Measurements from ENCODE around the gene KLHDC4. TPM values are rescaled to one million over a fixed set of nuclear protein-coding genes. Genes with fewer than 3 reads are reported as not detected.

Gene KLHDC4
- total and polyA plus RNA-seq, 2 experiments from 2014 or later = 23.0 to 41.1 TPM

GRCh38 chr16:87744750-87745514 is 20.9 kb downstream of the KLHDC4 start (continued):
- no peak for TF ChIP-seq ZNF462 (CRISPR knock-in tag; IDR thresholded peaks at IDR 0.05)

GRCh38 chr16:87742781-87743490 is 22.9 kb downstream of the KLHDC4 start:
- no peak overlapping the region for H3K4me3 ChIP-seq
- no peaks in the 10 kb centered on the region for H3K4me1 ChIP-seq (ENCODE audit: insufficient read depth)
- no peak for ATAC-seq
- peaks cover 32% of the 10 kb centered on the region for H4K20me1 ChIP-seq (replicated peaks; ENCODE audit: insufficient read depth)
- H3K4me2 ChIP-seq = no peak overlapping the region
- no peaks in the 10 kb centered on the region for H3K9me2 ChIP-seq (ENCODE audit: insufficient read depth)
- DNase-seq (ENCODE audit: low spot score) = no peak
- Mint-ChIP-seq H3K27ac (no peak overlapping the region), H3K27me3 (ENCODE audit: insufficient read depth, low read depth, poor library complexity) (no peaks in the 10 kb centered on the region), H3K4me3 (no peak overlapping the region), H3K9me3 (0 out of 3 replicates have a peak, but pooled peaks cover 3% of the 10 kb centered on the region), H3K4me1 (no peaks in the 10 kb centered on the region), H3K36me3 (ENCODE audit: low read depth) (peaks cover 65% of the 10 kb centered on the region)
- peaks cover 76% of the 10 kb centered on the region for H3K79me2 ChIP-seq (replicated peaks; ENCODE audit: insufficient read depth)
- no peak overlapping the region for H2AFZ ChIP-seq
- H3K36me3 ChIP-seq (ENCODE audit: insufficient read depth) = peaks cover 20% of the 10 kb centered on the region
- no peaks in the 10 kb centered on the region for H3K27me3 ChIP-seq (ENCODE audit: insufficient read depth)
- no peak overlapping the region for H3K27ac ChIP-seq (ENCODE audit: low read depth)
- H3F3A ChIP-seq (replicated peaks; ENCODE audit: low read depth) = no peaks in the 10 kb centered on the region
- no peak for TF ChIP-seq ZNF331 (CRISPR knock-in tag; IDR thresholded peaks at IDR 0.05; ENCODE audit: low read depth)
- TF ChIP-seq CREB1 (CRISPR knock-in tag; IDR thresholded peaks at IDR 0.05; ENCODE audit: low read depth) = no peak
- no peak for TF ChIP-seq REST (IDR thresholded peaks at IDR 0.05; ENCODE audit: unreplicated experiment)
- no peak for TF ChIP-seq JUNB (IDR thresholded peaks at IDR 0.05; ENCODE audit: unreplicated experiment)
- no peak for TF ChIP-seq NANOG (IDR thresholded peaks at IDR 0.05; ENCODE audit: borderline replicate concordance)
- no peak for TF ChIP-seq STAT1 (IDR thresholded peaks at IDR 0.05; ENCODE audit: unreplicated experiment)
- no peak for TF ChIP-seq POLR2AphosphoS5 (IDR thresholded peaks at IDR 0.05; ENCODE audit: low read depth)
- no peak for TF ChIP-seq CTCF (conservative IDR thresholded peaks at IDR 0.05; ENCODE audit: low read depth in 2 of 2)
- no peak for TF ChIP-seq ZNF114 (CRISPR knock-in tag; IDR thresholded peaks at IDR 0.05)
- TF ChIP-seq EZH2phosphoT487 (IDR thresholded peaks at IDR 0.05; ENCODE audit: unreplicated experiment) = no peak

All from GM23338 (cell line).